HUDEP-2 (cell line): ENCODE measurements around the gene INSR.
"Not testable (repeated sequence)": the region's sequence is repeated elsewhere in the genome, so short reads cannot be mapped to it uniquely, and the experiment has no call there.

Experiments
- DNase-seq, 76 experiments: peaks; one replicate each; lab custom pipeline; 2025; ENCODE audit not compliant: unreplicated experiment in 76 of 76; lab: John Stamatoyannopoulos, UW

Gene INSR

GRCh38 chr19:7149956-7150705 is 144.1 kb downstream of the INSR start:
- no peak for DNase-seq

- DNase-seq = not testable (repeated sequence)
Measured at GRCh38 chr19:7147119-7147675, 147.0 kb downstream of the INSR start.

- DNase-seq = not testable (repeated sequence)
Measured at GRCh38 chr19:7146086-7146485, 148.1 kb downstream of the INSR start.

GRCh38 chr19:7145494-7145893 is 148.7 kb downstream of the INSR start:
- DNase-seq = no peak

- DNase-seq = no peak
Measured at GRCh38 chr19:7142771-7143170, 151.4 kb downstream of the INSR start.

GRCh38 chr19:7140137-7140536 is 154.1 kb downstream of the INSR start:
- no peak for DNase-seq

GRCh38 chr19:7139095-7139494 is 155.1 kb downstream of the INSR start:
- no peak for DNase-seq

- no peak for DNase-seq
Measured at GRCh38 chr19:7138402-7138801, 155.8 kb downstream of the INSR start.

- DNase-seq = no peak
Measured at GRCh38 chr19:7137120-7137519, 157.1 kb downstream of the INSR start.

- no peak for DNase-seq
Measured at GRCh38 chr19:7132054-7132453, 162.2 kb downstream of the INSR start.

GRCh38 chr19:7130043-7130442 is 164.2 kb downstream of the INSR start:
- no peak for DNase-seq

- no peak for DNase-seq
Measured at GRCh38 chr19:7126132-7126531, 168.1 kb downstream of the INSR start.

- no peak for DNase-seq
Measured at GRCh38 chr19:7125221-7125620, 169.0 kb downstream of the INSR start.

- no peak for DNase-seq
Measured at GRCh38 chr19:7124782-7125181, 169.4 kb downstream of the INSR start.

- DNase-seq = no peak
Measured at GRCh38 chr19:7122701-7123100, 171.5 kb downstream of the INSR start.

- no peak for DNase-seq
Measured at GRCh38 chr19:7120499-7120898, 173.7 kb downstream of the INSR start.

GRCh38 chr19:7119582-7119981 is 174.6 kb downstream of the INSR start:
- DNase-seq = no peak

- DNase-seq = no peak
Measured at GRCh38 chr19:7117248-7117647, 177.0 kb downstream of the INSR start.

GRCh38 chr19:7115721-7116120 is 178.5 kb downstream of the INSR start:
- DNase-seq = no peak

GRCh38 chr19:7113233-7113632 is 181.0 kb downstream of the INSR start:
- DNase-seq = peak in 2 of 76 experiments; percentile 4 to 14

- no peak for DNase-seq
Measured at GRCh38 chr19:7112675-7113074, 181.5 kb downstream of the INSR start.

GRCh38 chr19:7109678-7110289 is 184.4 kb downstream of the INSR start:
- no peak for DNase-seq
